HepG2 (cell line): Measurements from ENCODE around the gene ACAD11.

ENCODE experiments used
- CBFB ChIP-seq: sonication (generic); formaldehyde crosslinking; IDR thresholded peaks from 2 replicates; pipeline ENCODE4 v1.4.0; 2020; ENCODE audit warnings: missing genetic modification reagents
- CEBPB ChIP-seq: IDR thresholded peaks from 2 replicates; pipeline ENCODE4 v1.6.1; 2011; ENCODE audit warnings: low read depth, low read length, improper control_type of control experiment, borderline replicate concordance
- CTCF ChIP-seq: sonication (generic); formaldehyde crosslinking; IDR thresholded peaks from 2 replicates; pipeline ENCODE4 v1.5.0; 2020; ENCODE audit warnings: mild to moderate bottlenecking, missing genetic modification reagents, moderate library complexity
- EZH2 ChIP-seq: conservative IDR thresholded peaks from 2 replicates; pipeline ENCODE4 v1.6.1; 2012; ENCODE audit warnings: mild to moderate bottlenecking, low read depth, low read length, moderate library complexity
- FOXP1 ChIP-seq, 2 experiments: fragments of 450-650 bp in 1 of 2; IDR thresholded peaks; 2 replicates each; pipeline ENCODE4 v1.6.1; 2017 to 2018; ENCODE audit warnings: antibody characterized with exemption in 1 of 2
- HMGXB4 ChIP-seq, 2 experiments: sonication (generic) in 1 of 2; formaldehyde crosslinking in 1 of 2; IDR thresholded peaks; 2 replicates each; pipeline versions ENCODE4 v1.4.0 to v1.6.1; 2018 to 2020; ENCODE audit warnings: missing genetic modification reagents in 2 of 2, borderline replicate concordance in 1 of 2, low read depth in 1 of 2, mild to moderate bottlenecking in 1 of 2, missing biosample characterization in 1 of 2
- POLR2A ChIP-seq, 2 experiments: IDR thresholded peaks; 2 replicates each; pipeline ENCODE4 v1.6.1; 2011; ENCODE audit warnings: low read depth in 2 of 2, low read length in 2 of 2, mild to moderate bottlenecking in 1 of 2, moderate library complexity in 1 of 2; ENCODE audit not compliant: insufficient read depth in 1 of 2
- SP2 ChIP-seq: sonication (generic); formaldehyde crosslinking; IDR thresholded peaks from 2 replicates; pipeline ENCODE4 v1.5.1; 2020; ENCODE audit warnings: mild to moderate bottlenecking, missing genetic modification reagents
- ZNF556 ChIP-seq: sonication (generic); formaldehyde crosslinking; IDR thresholded peaks from 2 replicates; pipeline ENCODE4 v1.4.0; 2020; ENCODE audit warnings: mild to moderate bottlenecking, missing genetic modification reagents, borderline replicate concordance
- ZNF766 ChIP-seq: sonication (generic); formaldehyde crosslinking; IDR thresholded peaks from 2 replicates; pipeline ENCODE4 v1.5.0; 2020; ENCODE audit warnings: missing genetic modification reagents, borderline replicate concordance

GRCh38 chr3:132592216-132592615 lies 67.4 kb downstream of the ACAD11 start:
- TF ChIP-seq EZH2, result no peak
- TF ChIP-seq ZNF766 (CRISPR knock-in tag), result no peak
- TF ChIP-seq CTCF (CRISPR knock-in tag), result no peak
- TF ChIP-seq CEBPB, result no peak
- TF ChIP-seq FOXP1 (IDR thresholded peaks at IDR 0.05), result no peak
- no peak for TF ChIP-seq FOXP1 (CRISPR knock-in tag; IDR thresholded peaks at IDR 0.05)
- no peak for TF ChIP-seq CBFB (CRISPR knock-in tag)
- TF ChIP-seq ZNF556 (CRISPR knock-in tag), result no peak
- TF ChIP-seq SP2, result no peak
- no peak for TF ChIP-seq POLR2A (IDR thresholded peaks at IDR 0.05; ENCODE audit: insufficient read depth in 1 of 2, low read depth in 2 of 2, low read length in 2 of 2)
- TF ChIP-seq HMGXB4 (CRISPR knock-in tag; IDR thresholded peaks at IDR 0.05; ENCODE audit: borderline replicate concordance in 1 of 2, low read depth in 1 of 2), result no peak
